SK-N-SH (cell line): ENCODE measurements around the gene JPH3. TPM values are rescaled to one million over a fixed set of nuclear protein-coding genes. Genes with fewer than 3 reads are reported as not detected.

ENCODE experiments used
- CTCF ChIA-PET: fragments of 300-600, 350-600 bp; formaldehyde crosslinking; extraction: SDS; loops from one replicate; lab custom pipeline; 2021; lab: Yijun Ruan, JAX
- POLR2A ChIA-PET: fragments of 350-600 bp; sonication (Branson Sonifier 250); formaldehyde crosslinking; extraction: SDS; loops from one replicate; lab custom pipeline; 2020; ENCODE audit warnings: antibody characterized with exemption, inconsistent platforms; lab: Yijun Ruan, JAX
- DNase-seq: peaks from one replicate; pipeline ENCODE4 v3.0.0; 2012
- H2AFZ ChIP-seq: fragments of 200-600 bp; sonication (generic); 2 replicates; pipeline ENCODE4 v1.8.1; 2016; ENCODE audit warnings: antibody characterized with exemption, mild to moderate bottlenecking, low read depth
- H3F3A ChIP-seq: fragments of 200-600 bp; sonication (generic); replicated peaks from 2 replicates; pipeline ENCODE3; 2016; ENCODE audit warnings: antibody characterized with exemption, mild to moderate bottlenecking; ENCODE audit not compliant: insufficient read depth
- H3K27ac ChIP-seq, 2 experiments: fragments of 200-500 bp in 1 of 2; fragments of 200-600 bp in 1 of 2; sonication (Bioruptor generic) in 1 of 2; sonication (generic), shearing (Covaris generic) in 1 of 2; 2 replicates each; pipeline versions ENCODE4 v1.5.1 to v1.6.1; 2014 to 2016; ENCODE audit warnings: low read depth in 2 of 2, inconsistent platforms in 1 of 2, low read length in 1 of 2, mild to moderate bottlenecking in 1 of 2, mixed read lengths in 1 of 2
- H3K27me3 ChIP-seq: fragments of 200-600 bp; sonication (generic), shearing (Covaris generic); 2 replicates; pipeline ENCODE4 v1.6.1; 2016; ENCODE audit warnings: mixed run types; ENCODE audit not compliant: insufficient read depth
- H3K36me3 ChIP-seq, 2 experiments: fragments of 200-500 bp in 1 of 2; fragments of 200-600 bp in 1 of 2; sonication (Bioruptor generic) in 1 of 2; sonication (generic) in 1 of 2; replicated peaks in 1 of 2; 2 replicates each; pipeline versions ENCODE3 to v1.5.1; 2014 to 2016; ENCODE audit warnings: low read length in 1 of 2, mild to moderate bottlenecking in 1 of 2; ENCODE audit not compliant: insufficient read depth in 2 of 2, control insufficient read depth in 1 of 2
- H3K4me1 ChIP-seq, 2 experiments: fragments of 200-500 bp in 1 of 2; fragments of 200-600 bp in 1 of 2; sonication (Bioruptor generic) in 1 of 2; sonication (generic), shearing (Covaris generic) in 1 of 2; 2 replicates each; pipeline versions ENCODE4 v1.5.1 to v1.6.1; 2014 to 2016; ENCODE audit warnings: low read depth in 1 of 2, low read length in 1 of 2, mixed run types in 1 of 2; ENCODE audit not compliant: insufficient read depth in 2 of 2, control insufficient read depth in 1 of 2
- H3K4me2 ChIP-seq: fragments of 200-600 bp; sonication (generic), shearing (Covaris generic); 2 replicates; pipeline ENCODE4 v1.6.1; 2017; ENCODE audit warnings: mixed run types
- H3K4me3 ChIP-seq, 2 experiments: fragments of 200-500 bp in 1 of 2; fragments of 200-600 bp in 1 of 2; sonication (Bioruptor generic) in 1 of 2; sonication (generic), shearing (Covaris generic) in 1 of 2; 2 replicates each; pipeline versions ENCODE4 v1.5.1 to v1.8.1; 2014 to 2016; ENCODE audit warnings: low read depth in 2 of 2, inconsistent platforms in 1 of 2, low read length in 1 of 2, mild to moderate bottlenecking in 1 of 2, mixed read lengths in 1 of 2, moderate library complexity in 1 of 2
- H3K79me2 ChIP-seq: fragments of 200-600 bp; sonication (generic); 2 replicates; pipeline ENCODE4 v1.8.1; 2017; ENCODE audit warnings: mild to moderate bottlenecking; ENCODE audit not compliant: insufficient read depth
- H3K9ac ChIP-seq: fragments of 200-600 bp; sonication (generic); 2 replicates; pipeline ENCODE4 v1.6.1; 2017; ENCODE audit warnings: mixed run types
- H3K9me2 ChIP-seq: fragments of 200-600 bp; sonication (generic); 2 replicates; pipeline ENCODE4 v1.6.1; 2017; ENCODE audit warnings: mixed run types
- H3K9me3 ChIP-seq: fragments of 200-600 bp; sonication (generic); 2 replicates; pipeline ENCODE4 v1.6.1; 2017; ENCODE audit warnings: mixed run types, mild to moderate bottlenecking, moderate library complexity
- H4K20me1 ChIP-seq: fragments of 200-600 bp; sonication (generic); 2 replicates; pipeline ENCODE4 v1.6.1; 2017; ENCODE audit warnings: mild to moderate bottlenecking, mixed run types; ENCODE audit not compliant: insufficient read depth
- CHD2 ChIP-seq: fragments of 150-350 bp; IDR thresholded peaks from 2 replicates; pipeline ENCODE4 v1.6.1; 2018; ENCODE audit warnings: low read length; ENCODE audit not compliant: partially characterized antibody
- EP300 ChIP-seq, 2 experiments: IDR thresholded peaks; 2 replicates each; pipeline versions ENCODE4 v1.4.0 to v1.6.1; 2012; ENCODE audit warnings: borderline replicate concordance in 1 of 2, low read depth in 1 of 2, low read length in 1 of 2
- EZH2phosphoT487 ChIP-seq: fragments of 200-600 bp; sonication (generic); IDR thresholded peaks from 2 replicates; pipeline ENCODE4 v1.6.1; 2017; ENCODE audit warnings: low read depth, mixed run types, mild to moderate bottlenecking, antibody characterized with exemption, moderate library complexity, borderline replicate concordance
- FOSL2 ChIP-seq: IDR thresholded peaks from 2 replicates; pipeline ENCODE4 v1.4.0; 2012; ENCODE audit warnings: low read depth, mild to moderate bottlenecking, moderate library complexity, borderline replicate concordance
- GABPA ChIP-seq: IDR thresholded peaks from 2 replicates; pipeline ENCODE4 v1.4.0; 2012; ENCODE audit warnings: low read depth, mild to moderate bottlenecking
- GATA2 ChIP-seq: sonication (generic); formaldehyde crosslinking; IDR thresholded peaks from 2 replicates; pipeline ENCODE4 v1.5.0; 2020; ENCODE audit warnings: mild to moderate bottlenecking, missing genetic modification reagents
- MAX ChIP-seq: IDR thresholded peaks from 2 replicates; pipeline ENCODE4 v1.4.0; 2012; ENCODE audit warnings: low read depth
- MXI1 ChIP-seq: IDR thresholded peaks from 2 replicates; pipeline ENCODE4 v1.6.1; 2012; ENCODE audit warnings: mild to moderate bottlenecking, low read depth, low read length, improper control_type of control experiment
- NFIC ChIP-seq: IDR thresholded peaks from 2 replicates; pipeline ENCODE4 v1.4.0; 2012; ENCODE audit warnings: borderline replicate concordance
- NRF1 ChIP-seq: IDR thresholded peaks from 2 replicates; pipeline ENCODE4 v1.6.1; 2012; ENCODE audit warnings: low read depth, mild to moderate bottlenecking, low read length
- PBX3 ChIP-seq: IDR thresholded peaks from 2 replicates; pipeline ENCODE4; 2012
- RFX5 ChIP-seq: IDR thresholded peaks from 2 replicates; pipeline ENCODE4 v1.6.1; 2012; ENCODE audit warnings: mild to moderate bottlenecking, improper control_type of control experiment, low read length
- RXRA ChIP-seq: IDR thresholded peaks from 2 replicates; pipeline ENCODE4 v1.4.0; 2012; ENCODE audit warnings: low read depth, mild to moderate bottlenecking, borderline replicate concordance
- TEAD4 ChIP-seq: IDR thresholded peaks from 2 replicates; pipeline ENCODE4 v1.4.0; 2012; ENCODE audit warnings: mild to moderate bottlenecking, borderline replicate concordance; ENCODE audit not compliant: insufficient read depth
- USF1 ChIP-seq: IDR thresholded peaks from 2 replicates; pipeline ENCODE4 v1.4.0; 2012; ENCODE audit warnings: low read depth, borderline replicate concordance
- USF2 ChIP-seq: fragments of 150-350 bp; IDR thresholded peaks from 2 replicates; pipeline ENCODE4 v1.6.1; 2017; ENCODE audit warnings: antibody characterized with exemption, low read length, low read depth, borderline replicate concordance
- YY1 ChIP-seq: IDR thresholded peaks from 2 replicates; pipeline ENCODE4 v1.4.0; 2012; ENCODE audit warnings: low read depth, mild to moderate bottlenecking
- ZBTB33 ChIP-seq: IDR thresholded peaks from 2 replicates; pipeline ENCODE4 v1.4.0; 2012; ENCODE audit warnings: low read depth, borderline replicate concordance
- WGBS: methylation state at CpG from one replicate; pipeline ENCODE4 v1.1.6; 2017; ENCODE audit warnings: low lambda C conversion rate; 5-methylcytosine and 5-hydroxymethylcytosine counted together
- polyA plus RNA-seq, 3 experiments: library from polyadenylated mRNA; depleted of rRNA; stranded (reverse); fragments of >200 nt; gene quantifications; 2 replicates each; pipeline ENCODE4 v1.2.3, GENCODE V29; 2012

The JPH3 gene
- polyA plus RNA-seq, 1 of the 3 experiments (the other 2 are of a cell fraction): 0.25 TPM

- no peaks in the 10 kb centered on the region for H3K79me2 ChIP-seq
- no peak overlapping the region for H3K4me3 ChIP-seq
- 79% methylated on average over 15 of the region's 45 CpGs for WGBS
- H3K27ac ChIP-seq: no peak overlapping the region
- H2AFZ ChIP-seq: no peak overlapping the region
- no peaks in the 10 kb centered on the region for H3K9me2 ChIP-seq
- H3K27me3 ChIP-seq: no peaks in the 10 kb centered on the region; the same call in 1 of the 2 replicates
- no peak for DNase-seq
- H3K4me1 ChIP-seq: peaks cover 0 to 3% of the 10 kb centered on the region in 2 experiments; a peak in 1 of 4 replicates
- H3K4me2 ChIP-seq: no peak overlapping the region
- CTCF ChIA-PET: interaction anchor here (0.7 to 1.3 kb wide), 3 partner anchors 13 to 81 kb away, joined by 3 to 6 read pairs (median 4); no protein-coding TSS in a partner anchor
- TF ChIP-seq USF2 (no peak), NFIC (no peak), TEAD4 (no peak)
- H4K20me1 ChIP-seq: no peaks in the 10 kb centered on the region
- no peaks in the 10 kb centered on the region for H3F3A ChIP-seq
- no peak overlapping the region for H3K9ac ChIP-seq
- POLR2A ChIA-PET: no interaction called here
- no peaks in the 10 kb centered on the region for H3K9me3 ChIP-seq
- no peaks in the 10 kb centered on the region for H3K36me3 ChIP-seq
Observed at GRCh38 chr16:87688876-87689815, 86.8 kb downstream of the JPH3 start.

GRCh38 chr16:87689956-87690465, 87.7 kb downstream of the JPH3 start:
- Histone ChIP-seq H3K9me3 (no peaks in the 10 kb centered on the region), H4K20me1 (no peaks in the 10 kb centered on the region), H3F3A (no peaks in the 10 kb centered on the region), H3K27ac (no peak overlapping the region), H3K9ac (no peak overlapping the region), H3K4me3 (no peak overlapping the region), H2AFZ (no peak overlapping the region), H3K4me2 (no peak overlapping the region), H3K27me3 (no peaks in the 10 kb centered on the region; the same call in 1 of the 2 replicates), H3K79me2 (no peaks in the 10 kb centered on the region), H3K36me3 (peaks cover 0 to 1% of the 10 kb centered on the region in 2 experiments), H3K4me1 (peaks cover 0 to 3% of the 10 kb centered on the region in 2 experiments; a peak in 1 of 4 replicates), H3K9me2 (no peaks in the 10 kb centered on the region)
- CTCF ChIA-PET: interaction anchor here (0.7 kb wide), 1 partner anchor 12 kb away, joined by 3 read pairs; no protein-coding TSS in a partner anchor
- 89% methylated on average over 32 of the region's 46 CpGs for WGBS
- POLR2A ChIA-PET: no interaction called here
- TF ChIP-seq NRF1 (no peak), MAX (no peak), EZH2phosphoT487 (no peak), RXRA (no peak), ZBTB33 (no peak), USF2 (no peak), FOSL2 (no peak), USF1 (no peak), PBX3 (no peak), EP300 (IDR thresholded peaks at IDR 0.05; ENCODE audit: borderline replicate concordance in 1 of 2, low read depth in 1 of 2, low read length in 1 of 2) (no peak), CHD2 (no peak), YY1 (no peak), NFIC (no peak), MXI1 (no peak), GATA2 (CRISPR knock-in tag) (no peak), RFX5 (no peak), GABPA (no peak)
- no peak for DNase-seq
